ENCODE results near the gene MRGPRE. TPM values are rescaled to one million over a fixed set of nuclear protein-coding genes. Genes with fewer than 3 reads are reported as not detected.

MRGPRE gene
- total RNA-seq, 2 donors from 2014 or later, result not detected

GRCh38 chr11:3202305-3202704 lies 29.9 kb downstream of the MRGPRE start:
- no peak overlapping the region for H3K4me3 ChIP-seq
- H3K9me3 ChIP-seq, result no peaks in the 10 kb centered on the region
- H3K27me3 ChIP-seq (replicated peaks; ENCODE audit: insufficient read depth), result no peaks in the 10 kb centered on the region
- no peak for TF ChIP-seq CTCF (IDR thresholded peaks at IDR 0.05)
- H3K4me1 ChIP-seq (ENCODE audit: control insufficient read depth in 1 of 2, low read depth in 2 of 2), result peaks cover 5 to 23% of the 10 kb centered on the region in 2 donors
- no peaks in the 10 kb centered on the region for H3K36me3 ChIP-seq
- H3K27ac ChIP-seq, result no peak overlapping the region
- ATAC-seq (ENCODE audit: insufficient number of reproducible peaks, low FRiP score, low read depth) (no peak), DNase-seq (ENCODE audit: low spot score) (no peak)

- no peaks in the 10 kb centered on the region for H3K27me3 ChIP-seq (replicated peaks; ENCODE audit: insufficient read depth)
- ATAC-seq (ENCODE audit: insufficient number of reproducible peaks, low FRiP score, low read depth) (no peak), DNase-seq (ENCODE audit: low spot score) (no peak)
- H3K4me3 ChIP-seq, result no peak overlapping the region
- H3K36me3 ChIP-seq, result no peaks in the 10 kb centered on the region
- H3K9me3 ChIP-seq, result no peaks in the 10 kb centered on the region
- no peak for TF ChIP-seq CTCF (IDR thresholded peaks at IDR 0.05)
- H3K27ac ChIP-seq, result no peak overlapping the region
- H3K4me1 ChIP-seq (ENCODE audit: control insufficient read depth in 1 of 2, low read depth in 2 of 2), result peaks cover 5 to 23% of the 10 kb centered on the region in 2 donors
These were observed 30.5 kb downstream of the MRGPRE start for GRCh38 chr11:3201677-3202181.

- Histone ChIP-seq H3K27me3 (replicated peaks; ENCODE audit: insufficient read depth) (no peaks in the 10 kb centered on the region), H3K27ac (no peak overlapping the region), H3K36me3 (no peaks in the 10 kb centered on the region), H3K4me3 (no peak overlapping the region), H3K4me1 (ENCODE audit: control insufficient read depth in 1 of 2, low read depth in 2 of 2) (peaks cover 5 to 23% of the 10 kb centered on the region in 2 donors), H3K9me3 (no peaks in the 10 kb centered on the region)
- no peak for ATAC-seq (ENCODE audit: insufficient number of reproducible peaks, low FRiP score, low read depth)
- TF ChIP-seq CTCF (IDR thresholded peaks at IDR 0.05), result no peak
- no peak for DNase-seq (ENCODE audit: low spot score)
These were observed 31.1 kb downstream of the MRGPRE start for GRCh38 chr11:3201112-3201581.

- Histone ChIP-seq H3K4me1 (ENCODE audit: control insufficient read depth in 1 of 2, low read depth in 2 of 2) (peaks cover 4 to 19% of the 10 kb centered on the region in 2 donors), H3K9me3 (no peaks in the 10 kb centered on the region), H3K27ac (no peak overlapping the region), H3K27me3 (replicated peaks; ENCODE audit: insufficient read depth) (no peaks in the 10 kb centered on the region), H3K4me3 (no peak overlapping the region), H3K36me3 (no peaks in the 10 kb centered on the region)
- TF ChIP-seq CTCF (IDR thresholded peaks at IDR 0.05), result no peak
- ATAC-seq (ENCODE audit: insufficient number of reproducible peaks, low FRiP score, low read depth), result no peak
- no peak for DNase-seq (ENCODE audit: low spot score)
These were observed 31.7 kb downstream of the MRGPRE start for GRCh38 chr11:3200388-3201111.

GRCh38 chr11:3199537-3200295 lies 32.5 kb downstream of the MRGPRE start:
- no peak for TF ChIP-seq CTCF (IDR thresholded peaks at IDR 0.05)
- Histone ChIP-seq H3K4me1 (ENCODE audit: control insufficient read depth in 1 of 2, low read depth in 2 of 2) (peaks cover 0 to 11% of the 10 kb centered on the region in 2 donors), H3K4me3 (no peak overlapping the region), H3K27me3 (replicated peaks; ENCODE audit: insufficient read depth) (no peaks in the 10 kb centered on the region), H3K9me3 (no peaks in the 10 kb centered on the region), H3K36me3 (no peaks in the 10 kb centered on the region), H3K27ac (no peak overlapping the region)
- DNase-seq (ENCODE audit: low spot score) (no peak), ATAC-seq (ENCODE audit: insufficient number of reproducible peaks, low FRiP score, low read depth) (no peak)
